ENCODE measurements around the gene FEZF1. TPM values are rescaled to one million over a fixed set of nuclear protein-coding genes. Genes with fewer than 3 reads are reported as not detected.

Gene FEZF1
- total and polyA plus RNA-seq, 2 of the 13 experiments (the other 11 are each of a cell fraction or from before 2014, with no cell fraction given), result not detected

DNA sequence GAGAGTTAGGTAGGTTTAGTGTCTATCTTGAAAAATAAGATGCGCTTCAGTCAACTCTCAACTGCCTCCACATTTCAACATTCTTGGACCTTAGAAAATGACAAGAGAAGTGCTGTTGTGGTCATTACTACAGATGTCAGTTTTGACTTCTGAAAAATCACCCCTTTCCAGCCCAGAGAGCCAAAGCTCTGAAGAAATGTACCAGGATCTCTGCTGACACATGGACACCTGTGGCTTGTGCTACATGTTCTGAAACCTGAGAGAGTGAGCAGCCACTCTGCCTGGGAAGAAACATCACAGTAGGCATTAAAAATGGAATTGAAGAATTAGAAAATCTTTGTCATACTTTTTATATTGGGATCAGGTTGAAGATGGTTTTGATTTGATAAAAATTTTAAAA, 35.9 kb upstream of the FEZF1 start (continued):
- TF ChIP-seq, protein P1, sequence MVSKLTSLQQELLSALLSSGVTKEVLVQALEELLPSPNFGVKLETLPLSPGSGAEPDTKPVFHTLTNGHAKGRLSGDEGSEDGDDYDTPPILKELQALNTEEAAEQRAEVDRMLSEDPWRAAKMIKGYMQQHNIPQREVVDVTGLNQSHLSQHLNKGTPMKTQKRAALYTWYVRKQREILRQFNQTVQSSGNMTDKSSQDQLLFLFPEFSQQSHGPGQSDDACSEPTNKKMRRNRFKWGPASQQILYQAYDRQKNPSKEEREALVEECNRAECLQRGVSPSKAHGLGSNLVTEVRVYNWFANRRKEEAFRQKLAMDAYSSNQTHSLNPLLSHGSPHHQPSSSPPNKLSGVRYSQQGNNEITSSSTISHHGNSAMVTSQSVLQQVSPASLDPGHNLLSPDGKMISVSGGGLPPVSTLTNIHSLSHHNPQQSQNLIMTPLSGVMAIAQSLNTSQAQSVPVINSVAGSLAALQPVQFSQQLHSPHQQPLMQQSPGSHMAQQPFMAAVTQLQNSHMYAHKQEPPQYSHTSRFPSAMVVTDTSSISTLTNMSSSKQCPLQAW (CRISPR knock-in tag; IDR thresholded peaks at IDR 0.05), result no peak
- no peak for TF ChIP-seq ZNF883 (CRISPR knock-in tag; IDR thresholded peaks at IDR 0.05; ENCODE audit: not compliant biosample characterization)
- no peak for TF ChIP-seq FOXC1 (CRISPR knock-in tag; IDR thresholded peaks at IDR 0.05; ENCODE audit: borderline replicate concordance)
- TF ChIP-seq, protein P2, sequence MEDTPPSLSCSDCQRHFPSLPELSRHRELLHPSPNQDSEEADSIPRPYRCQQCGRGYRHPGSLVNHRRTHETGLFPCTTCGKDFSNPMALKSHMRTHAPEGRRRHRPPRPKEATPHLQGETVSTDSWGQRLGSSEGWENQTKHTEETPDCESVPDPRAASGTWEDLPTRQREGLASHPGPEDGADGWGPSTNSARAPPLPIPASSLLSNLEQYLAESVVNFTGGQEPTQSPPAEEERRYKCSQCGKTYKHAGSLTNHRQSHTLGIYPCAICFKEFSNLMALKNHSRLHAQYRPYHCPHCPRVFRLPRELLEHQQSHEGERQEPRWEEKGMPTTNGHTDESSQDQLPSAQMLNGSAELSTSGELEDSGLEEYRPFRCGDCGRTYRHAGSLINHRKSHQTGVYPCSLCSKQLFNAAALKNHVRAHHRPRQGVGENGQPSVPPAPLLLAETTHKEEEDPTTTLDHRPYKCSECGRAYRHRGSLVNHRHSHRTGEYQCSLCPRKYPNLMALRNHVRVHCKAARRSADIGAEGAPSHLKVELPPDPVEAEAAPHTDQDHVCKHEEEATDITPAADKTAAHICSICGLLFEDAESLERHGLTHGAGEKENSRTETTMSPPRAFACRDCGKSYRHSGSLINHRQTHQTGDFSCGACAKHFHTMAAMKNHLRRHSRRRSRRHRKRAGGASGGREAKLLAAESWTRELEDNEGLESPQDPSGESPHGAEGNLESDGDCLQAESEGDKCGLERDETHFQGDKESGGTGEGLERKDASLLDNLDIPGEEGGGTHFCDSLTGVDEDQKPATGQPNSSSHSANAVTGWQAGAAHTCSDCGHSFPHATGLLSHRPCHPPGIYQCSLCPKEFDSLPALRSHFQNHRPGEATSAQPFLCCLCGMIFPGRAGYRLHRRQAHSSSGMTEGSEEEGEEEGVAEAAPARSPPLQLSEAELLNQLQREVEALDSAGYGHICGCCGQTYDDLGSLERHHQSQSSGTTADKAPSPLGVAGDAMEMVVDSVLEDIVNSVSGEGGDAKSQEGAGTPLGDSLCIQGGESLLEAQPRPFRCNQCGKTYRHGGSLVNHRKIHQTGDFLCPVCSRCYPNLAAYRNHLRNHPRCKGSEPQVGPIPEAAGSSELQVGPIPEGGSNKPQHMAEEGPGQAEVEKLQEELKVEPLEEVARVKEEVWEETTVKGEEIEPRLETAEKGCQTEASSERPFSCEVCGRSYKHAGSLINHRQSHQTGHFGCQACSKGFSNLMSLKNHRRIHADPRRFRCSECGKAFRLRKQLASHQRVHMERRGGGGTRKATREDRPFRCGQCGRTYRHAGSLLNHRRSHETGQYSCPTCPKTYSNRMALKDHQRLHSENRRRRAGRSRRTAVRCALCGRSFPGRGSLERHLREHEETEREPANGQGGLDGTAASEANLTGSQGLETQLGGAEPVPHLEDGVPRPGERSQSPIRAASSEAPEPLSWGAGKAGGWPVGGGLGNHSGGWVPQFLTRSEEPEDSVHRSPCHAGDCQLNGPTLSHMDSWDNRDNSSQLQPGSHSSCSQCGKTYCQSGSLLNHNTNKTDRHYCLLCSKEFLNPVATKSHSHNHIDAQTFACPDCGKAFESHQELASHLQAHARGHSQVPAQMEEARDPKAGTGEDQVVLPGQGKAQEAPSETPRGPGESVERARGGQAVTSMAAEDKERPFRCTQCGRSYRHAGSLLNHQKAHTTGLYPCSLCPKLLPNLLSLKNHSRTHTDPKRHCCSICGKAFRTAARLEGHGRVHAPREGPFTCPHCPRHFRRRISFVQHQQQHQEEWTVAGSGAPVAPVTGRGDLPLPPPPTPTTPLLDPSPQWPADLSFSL (CRISPR knock-in tag; IDR thresholded peaks at IDR 0.05), result no peak
- TF ChIP-seq RXRA (CRISPR knock-in tag; IDR thresholded peaks at IDR 0.05), result no peak
- no peak for TF ChIP-seq ADNP (CRISPR knock-in tag; IDR thresholded peaks at IDR 0.05)

All from HepG2 (cell line).